IMR-90 (cell line): ENCODE results near the gene RAPSN. TPM values are rescaled to one million over a fixed set of nuclear protein-coding genes. Genes with fewer than 3 reads are reported as not detected.

Experiments
- ATAC-seq: fragments of 200-7000 bp; cut with Tn5 transposase; 2 replicates; pipeline ENCODE4 v1.9.1; 2020; ENCODE audit warnings: low read depth, mild to moderate bottlenecking, moderate library complexity
- BruUV-seq: library from RNA; stranded (reverse); fragments of 400-500 nt; replicated peaks from 2 replicates; lab custom pipeline; 2021; lab: Mats Ljungman, UMichigan
- CTCF ChIA-PET: fragments of 300-600 bp; formaldehyde crosslinking; extraction: SDS; loops from one replicate; lab custom pipeline; 2021; ENCODE audit warnings: antibody characterized with exemption; lab: Yijun Ruan, JAX
- POLR2A ChIA-PET: fragments of 300-600 bp; sonication (Branson Sonifier 250); formaldehyde crosslinking; loops from one replicate; lab custom pipeline; 2022; ENCODE audit warnings: antibody characterized with exemption; ENCODE audit not compliant: unreplicated experiment; lab: Charles Lee
- DNase-seq: peaks from one replicate; pipeline ENCODE4 v3.0.0; 2013
- H2AFZ ChIP-seq: replicated peaks from 2 replicates; pipeline ENCODE3; 2013; ENCODE audit warnings: low read length, mild to moderate bottlenecking; ENCODE audit not compliant: poor library complexity
- H2AK5ac ChIP-seq: 2 replicates; pipeline ENCODE4 v1.6.1; 2013; ENCODE audit warnings: low read depth, low read length, inconsistent platforms
- H2AK9ac ChIP-seq: replicated peaks from 2 replicates; pipeline ENCODE3; 2013; ENCODE audit warnings: mild to moderate bottlenecking, low read depth, low read length, moderate library complexity; ENCODE audit not compliant: poor library complexity
- H2BK120ac ChIP-seq: 2 replicates; pipeline ENCODE4 v1.6.1; 2013; ENCODE audit warnings: low read depth, low read length, inconsistent platforms
- H2BK15ac ChIP-seq: 3 replicates; pipeline ENCODE4 v1.6.1; 2013; ENCODE audit warnings: low read depth, low read length, inconsistent platforms
- H2BK20ac ChIP-seq: 2 replicates; pipeline ENCODE4 v1.6.1; 2013; ENCODE audit warnings: low read depth, mild to moderate bottlenecking, inconsistent platforms, low read length, moderate library complexity
- H2BK5ac ChIP-seq: 2 replicates; pipeline ENCODE4 v1.6.1; 2013; ENCODE audit warnings: mild to moderate bottlenecking, low read depth, low read length, inconsistent platforms; ENCODE audit not compliant: poor library complexity, severe bottlenecking
- H3K14ac ChIP-seq: replicated peaks from 2 replicates; pipeline ENCODE4 v1.6.1; 2013; ENCODE audit warnings: low read depth, low read length, inconsistent platforms
- H3K18ac ChIP-seq: 2 replicates; pipeline ENCODE4 v1.6.1; 2013; ENCODE audit warnings: low read depth, low read length, control low read depth
- H3K23ac ChIP-seq: 2 replicates; pipeline ENCODE4 v1.6.1; 2013; ENCODE audit warnings: low read depth, low read length, inconsistent platforms
- H3K27ac ChIP-seq: 2 replicates; pipeline ENCODE4 v1.5.1; 2013; ENCODE audit warnings: mild to moderate bottlenecking, control low read depth, low read length; ENCODE audit not compliant: insufficient read depth
- H3K27me3 ChIP-seq: 2 replicates; pipeline ENCODE4 v1.6.1; 2013; ENCODE audit warnings: low read length; ENCODE audit not compliant: control insufficient read depth, insufficient read depth
- H3K36me3 ChIP-seq: 2 replicates; pipeline ENCODE4 v1.6.1; 2013; ENCODE audit warnings: low read length, mixed read lengths; ENCODE audit not compliant: control insufficient read depth, insufficient read depth
- H3K4ac ChIP-seq: 2 replicates; pipeline ENCODE4 v1.6.1; 2013; ENCODE audit warnings: low read depth, low read length, inconsistent platforms
- H3K4me1 ChIP-seq: 2 replicates; pipeline ENCODE4 v1.6.1; 2013; ENCODE audit warnings: low read length, mixed read lengths; ENCODE audit not compliant: control insufficient read depth, insufficient read depth
- H3K4me2 ChIP-seq: 2 replicates; pipeline ENCODE4 v1.6.1; 2013; ENCODE audit warnings: low read depth, mild to moderate bottlenecking, control low read depth, low read length, moderate library complexity
- H3K4me3 ChIP-seq: 2 replicates; pipeline ENCODE4 v1.5.1; 2013; ENCODE audit warnings: low read depth, mild to moderate bottlenecking, control low read depth, low read length, moderate library complexity; ENCODE audit not compliant: insufficient read depth
- H3K56ac ChIP-seq: 2 replicates; pipeline ENCODE4 v1.6.1; 2013; ENCODE audit warnings: low read length, inconsistent platforms; ENCODE audit not compliant: insufficient read depth; ENCODE audit errors: extremely low read depth
- H3K79me1 ChIP-seq, 2 experiments: 2 replicates each; pipeline ENCODE4 v1.6.1; 2013; ENCODE audit warnings: low read length in 2 of 2, inconsistent platforms in 1 of 2, low read depth in 1 of 2
- H3K9ac ChIP-seq: 2 replicates; pipeline ENCODE4 v1.6.1; 2013; ENCODE audit warnings: low read depth, low read length, control low read depth
- H3K9me1 ChIP-seq: 2 replicates; pipeline ENCODE4 v1.6.1; 2013; ENCODE audit warnings: low read length, inconsistent platforms; ENCODE audit not compliant: insufficient read depth
- H3K9me3 ChIP-seq: 2 replicates; pipeline ENCODE4 v1.6.1; 2013; ENCODE audit warnings: low read length; ENCODE audit not compliant: control insufficient read depth, insufficient read depth
- H4K20me1 ChIP-seq: 2 replicates; pipeline ENCODE4 v1.6.1; 2013; ENCODE audit warnings: low read length, inconsistent platforms; ENCODE audit not compliant: insufficient read depth
- H4K5ac ChIP-seq: 2 replicates; pipeline ENCODE4 v1.6.1; 2013; ENCODE audit warnings: mild to moderate bottlenecking, low read depth, low read length, control low read depth
- H4K8ac ChIP-seq, 2 experiments: 2 replicates each; pipeline ENCODE4 v1.6.1; 2013; ENCODE audit warnings: low read depth in 2 of 2, low read length in 2 of 2, control low read depth in 1 of 2, inconsistent platforms in 1 of 2
- H4K91ac ChIP-seq: 2 replicates; pipeline ENCODE4 v1.6.1; 2013; ENCODE audit warnings: low read depth, low read length, inconsistent platforms; ENCODE audit not compliant: insufficient read depth
- BHLHE40 ChIP-seq: fragments of 150-350 bp; IDR thresholded peaks from 2 replicates; pipeline ENCODE4 v1.6.1; 2016; ENCODE audit warnings: mild to moderate bottlenecking, low read depth, low read length
- CEBPB ChIP-seq: IDR thresholded peaks from 2 replicates; pipeline ENCODE4 v1.6.1; 2012; ENCODE audit warnings: low read depth, low read length, improper control_type of control experiment
- MAZ ChIP-seq: IDR thresholded peaks from 2 replicates; pipeline ENCODE4 v1.6.1; 2012; ENCODE audit warnings: low read depth, mild to moderate bottlenecking, low read length, improper control_type of control experiment, moderate library complexity, borderline replicate concordance
- POLR2A ChIP-seq: IDR thresholded peaks from 2 replicates; pipeline ENCODE4 v1.6.1; 2012; ENCODE audit warnings: mild to moderate bottlenecking, low read depth, low read length
- RAD21 ChIP-seq: IDR thresholded peaks from 2 replicates; pipeline ENCODE4 v1.6.1; 2012; ENCODE audit warnings: low read length, improper control_type of control experiment
- RCOR1 ChIP-seq: IDR thresholded peaks from 2 replicates; pipeline ENCODE4 v1.6.1; 2012; ENCODE audit warnings: mild to moderate bottlenecking, low read length, improper control_type of control experiment; ENCODE audit not compliant: insufficient replicate concordance
- SMC3 ChIP-seq: fragments of 150-350 bp; IDR thresholded peaks from 2 replicates; pipeline ENCODE4 v1.6.1; 2016; ENCODE audit warnings: low read depth, mild to moderate bottlenecking, antibody characterized with exemption, low read length, moderate library complexity
- USF2 ChIP-seq: fragments of 150-350 bp; IDR thresholded peaks from 2 replicates; pipeline ENCODE4 v1.6.1; 2017; ENCODE audit warnings: mild to moderate bottlenecking, antibody characterized with exemption, low read length, low read depth
- WGBS, 2 experiments: methylation state at CpG; one replicate each; pipeline versions ENCODE4 v1.1.5 to v1.1.7; 2013; ENCODE audit warnings: missing lambda C conversion rate in 2 of 2; ENCODE audit not compliant: insufficient read length in 1 of 2; ENCODE audit errors: extremely low coverage in 2 of 2; 5-methylcytosine and 5-hydroxymethylcytosine counted together
- dilution Hi-C: fragments of 300-500 bp; cut with HindIII; formaldehyde crosslinking; loops from one replicate; pipeline ENCODE4 v1.14.3; 2018; ENCODE audit warnings: low sequenced_read_pairs; ENCODE audit not compliant: unreplicated experiment
- in situ Hi-C: fragments of 300-500 bp; cut with MboI; formaldehyde crosslinking; loops from 3 replicates; pipeline ENCODE4 v1.14.3; 2019; ENCODE audit warnings: low sequenced_read_pairs, inconsistent platforms, mixed read lengths
- intact Hi-C: fragments of 100-400 bp; cut with micrococcal nuclease; formaldehyde crosslinking; loops from 2 replicates; pipeline ENCODE4 v1.10.0; 2022
- polyA plus RNA-seq, 3 experiments: library from polyadenylated mRNA; depleted of rRNA; stranded (reverse); fragments of >200 nt; gene quantifications; 2 replicates each; pipeline ENCODE4 v1.2.3, GENCODE V29; 2012; ENCODE audit warnings: low replicate concordance in 1 of 3
- total RNA-seq: library from RNA; depleted of rRNA; stranded (reverse); fragments of >200 nt; gene quantifications from 2 replicates; pipeline ENCODE4 v1.2.3, GENCODE V29; 2012

RAPSN gene
- total and polyA plus RNA-seq, 2 of the 4 experiments (the other 2 are of a cell fraction): 0.03 TPM; not detected in 1

- Histone ChIP-seq H2AK9ac (no peak overlapping the region), H4K20me1 (no peaks in the 10 kb centered on the region), H2BK120ac (no peak overlapping the region), H4K8ac (no peak overlapping the region), H3K4ac (no peak overlapping the region), H3K23ac (no peak overlapping the region), H3K9me1 (peaks cover 6% of the 10 kb centered on the region), H3K14ac (no peak overlapping the region), H2BK5ac (no peak overlapping the region), H2BK20ac (no peak overlapping the region), H3K18ac (no peak overlapping the region), H3K56ac (no peak overlapping the region), H3K79me1 (no peaks in the 10 kb centered on the region), H2AK5ac (peak overlapping the region; percentile 50; the same call in 1 of the 2 replicates), H2AFZ (no peak overlapping the region), H3K4me3 (no peak overlapping the region), H3K9ac (no peak overlapping the region), H3K4me1 (peaks cover 9% of the 10 kb centered on the region), H3K27me3 (no peaks in the 10 kb centered on the region), H3K4me2 (no peak overlapping the region), H3K9me3 (no peaks in the 10 kb centered on the region), H3K27ac (no peak overlapping the region), H3K36me3 (no peaks in the 10 kb centered on the region), H4K5ac (no peak overlapping the region), H4K91ac (no peak overlapping the region), H2BK15ac (no peak overlapping the region)
- intact Hi-C loops: no loop called here
- DNase-seq (no peak), ATAC-seq (no peak)
- no TSS peak for BruUV-seq
- ChIA-PET POLR2A (no interaction called here), CTCF (no interaction called here)
- TF ChIP-seq MAZ (no peak), POLR2A (no peak), USF2 (no peak), RAD21 (no peak), RCOR1 (no peak), SMC3 (no peak), BHLHE40 (no peak), CEBPB (no peak)
- dilution Hi-C loops: no loop called here
- in situ Hi-C loops: no loop called here
- WGBS, 2 experiments: 94% methylated on average over 6 of the region's 16 CpGs; no CpG with 5 or more reads in 1 of the 2 experiments
Measured at GRCh38 chr11:47391711-47392432, 57.1 kb downstream of the RAPSN start.
